GM12874 (cell line): ENCODE measurements around the gene S100A6.

Experiments
- CTCF ChIP-seq: IDR thresholded peaks from 2 replicates; pipeline ENCODE4 v1.5.1; 2011; ENCODE audit warnings: low read depth, mild to moderate bottlenecking, control low read depth, low read length, moderate library complexity; ENCODE audit not compliant: insufficient read depth

Gene S100A6

GRCh38 chr1:153539395-153540093 is 3.8 kb upstream of the S100A6 start:
- TF ChIP-seq CTCF: no peak

- no peak for TF ChIP-seq CTCF
These were observed 2.6 kb upstream of the S100A6 start for GRCh38 chr1:153538315-153538821.

GRCh38 chr1:153537376-153537730 is 1.6 kb upstream of the S100A6 start:
- TF ChIP-seq CTCF: no peak

- no peak for TF ChIP-seq CTCF
These were observed 1.0 kb upstream of the S100A6 start for GRCh38 chr1:153536671-153537375.

- no peak for TF ChIP-seq CTCF
These were observed 350 bp upstream of the S100A6 start for GRCh38 chr1:153536012-153536670.

GRCh38 chr1:153534925-153535241 is 908 bp downstream of the S100A6 start:
- no peak for TF ChIP-seq CTCF

- TF ChIP-seq CTCF: no peak
These were observed 1.4 kb downstream of the S100A6 start for GRCh38 chr1:153534226-153534924.
